BE2C (cell line): ENCODE results near the gene GRM5.

Experiments used
- DNase-seq: peaks from one replicate; pipeline ENCODE4 v3.0.0-alpha.2; 2020
- H3K27me3 ChIP-seq: fragments of 250-450 bp; sonication (Bioruptor Pico); 2 replicates; pipeline ENCODE4 v1.5.1; 2020; ENCODE audit warnings: mild to moderate bottlenecking
- H3K36me3 ChIP-seq: fragments of 250-450 bp; sonication (Bioruptor Pico); 2 replicates; pipeline ENCODE4 v1.5.1; 2020; ENCODE audit warnings: mild to moderate bottlenecking
- H3K4me1 ChIP-seq: fragments of 250-450 bp; sonication (Bioruptor Pico); 2 replicates; pipeline ENCODE4 v1.5.1; 2020
- H3K4me3 ChIP-seq: 2 replicates; pipeline ENCODE4 v1.5.1; 2011; ENCODE audit warnings: low read depth, low read length
- H3K9me3 ChIP-seq: fragments of 250-450 bp; sonication (Bioruptor Pico); 2 replicates; pipeline ENCODE4 v1.5.1; 2020
- CTCF ChIP-seq: IDR thresholded peaks from 2 replicates; pipeline ENCODE4 v1.5.1; 2012; ENCODE audit warnings: mild to moderate bottlenecking, low read depth, low read length

The GRM5 gene

GRCh38 chr11:88819616-88820015 lies 246.2 kb downstream of the GRM5 start:
- Histone ChIP-seq H3K36me3 (no peaks in the 10 kb centered on the region), H3K27me3 (no peaks in the 10 kb centered on the region), H3K4me1 (no peaks in the 10 kb centered on the region), H3K4me3 (no peak overlapping the region), H3K9me3 (no peaks in the 10 kb centered on the region)
- no peak for DNase-seq
- TF ChIP-seq CTCF = no peak

- H3K9me3 ChIP-seq = no peaks in the 10 kb centered on the region
- no peaks in the 10 kb centered on the region for H3K27me3 ChIP-seq
- H3K36me3 ChIP-seq = no peaks in the 10 kb centered on the region
- no peak for TF ChIP-seq CTCF
- H3K4me3 ChIP-seq = no peak overlapping the region
- no peak for DNase-seq
- H3K4me1 ChIP-seq = no peaks in the 10 kb centered on the region
Measured at GRCh38 chr11:88818978-88819377, 246.8 kb downstream of the GRM5 start.

- Histone ChIP-seq H3K4me1 (no peaks in the 10 kb centered on the region), H3K27me3 (no peaks in the 10 kb centered on the region), H3K9me3 (peaks cover 3% of the 10 kb centered on the region; the same call in 1 of the 2 replicates), H3K4me3 (no peak overlapping the region), H3K36me3 (no peaks in the 10 kb centered on the region)
- no peak for DNase-seq
- TF ChIP-seq CTCF = no peak
Measured at GRCh38 chr11:88815505-88815904, 250.3 kb downstream of the GRM5 start.

GRCh38 chr11:88814076-88814475 lies 251.7 kb downstream of the GRM5 start:
- TF ChIP-seq CTCF = no peak
- Histone ChIP-seq H3K4me1 (no peaks in the 10 kb centered on the region), H3K9me3 (peaks cover 3% of the 10 kb centered on the region; the same call in 1 of the 2 replicates), H3K36me3 (no peaks in the 10 kb centered on the region), H3K4me3 (no peak overlapping the region), H3K27me3 (no peaks in the 10 kb centered on the region)
- no peak for DNase-seq

- Histone ChIP-seq H3K9me3 (peaks cover 3% of the 10 kb centered on the region; the same call in 1 of the 2 replicates), H3K27me3 (no peaks in the 10 kb centered on the region), H3K4me1 (no peaks in the 10 kb centered on the region), H3K4me3 (no peak overlapping the region), H3K36me3 (no peaks in the 10 kb centered on the region)
- no peak for TF ChIP-seq CTCF
- no peak for DNase-seq
Measured at GRCh38 chr11:88813233-88813915, 252.4 kb downstream of the GRM5 start.

GRCh38 chr11:88810420-88811097 lies 255.2 kb downstream of the GRM5 start:
- H3K9me3 ChIP-seq = peaks cover 3% of the 10 kb centered on the region; the same call in 1 of the 2 replicates
- no peak for DNase-seq
- no peaks in the 10 kb centered on the region for H3K4me1 ChIP-seq
- no peaks in the 10 kb centered on the region for H3K36me3 ChIP-seq
- H3K27me3 ChIP-seq = no peaks in the 10 kb centered on the region
- no peak for TF ChIP-seq CTCF
- no peak overlapping the region for H3K4me3 ChIP-seq
